ENCODE measurements around the gene TLE4. TPM values are rescaled to one million over a fixed set of nuclear protein-coding genes. Genes with fewer than 3 reads are reported as not detected.

Gene TLE4
- total RNA-seq, 1 donor = 79.0 TPM

GRCh38 chr9:79619930-79620329 lies 48.2 kb downstream of the TLE4 start:
- no peak for TF ChIP-seq CTCF (IDR thresholded peaks at IDR 0.05; ENCODE audit: insufficient read depth, low read depth, low read length)
- no peak for DNase-seq (ENCODE audit: low read depth)
- no peak overlapping the region for H3K4me3 ChIP-seq (ENCODE audit: low read depth, low read length)

- no peak for TF ChIP-seq CTCF (IDR thresholded peaks at IDR 0.05; ENCODE audit: insufficient read depth, low read depth, low read length)
- no peak for DNase-seq (ENCODE audit: low read depth)
- H3K4me3 ChIP-seq (ENCODE audit: low read depth, low read length) = no peak overlapping the region
These were observed 50.3 kb downstream of the TLE4 start for GRCh38 chr9:79621916-79622575.

GRCh38 chr9:79623799-79624721 lies 52.3 kb downstream of the TLE4 start:
- TF ChIP-seq CTCF (IDR thresholded peaks at IDR 0.05; ENCODE audit: insufficient read depth, low read depth, low read length) = no peak
- H3K4me3 ChIP-seq (ENCODE audit: low read depth, low read length) = no peak overlapping the region
- DNase-seq (ENCODE audit: low read depth) = peak; percentile 17

GRCh38 chr9:79629721-79630120 lies 58.0 kb downstream of the TLE4 start:
- TF ChIP-seq CTCF (IDR thresholded peaks at IDR 0.05; ENCODE audit: insufficient read depth, low read depth, low read length) = no peak
- no peak for DNase-seq (ENCODE audit: low read depth)
- H3K4me3 ChIP-seq (ENCODE audit: low read depth, low read length) = no peak overlapping the region

- no peak for DNase-seq (ENCODE audit: low read depth)
- TF ChIP-seq CTCF (IDR thresholded peaks at IDR 0.05; ENCODE audit: insufficient read depth, low read depth, low read length) = no peak
- no peak overlapping the region for H3K4me3 ChIP-seq (ENCODE audit: low read depth, low read length)
These were observed 59.0 kb downstream of the TLE4 start for GRCh38 chr9:79630521-79631403.

GRCh38 chr9:79632060-79632459 lies 60.3 kb downstream of the TLE4 start:
- no peak for DNase-seq (ENCODE audit: low read depth)
- no peak overlapping the region for H3K4me3 ChIP-seq (ENCODE audit: low read depth, low read length)
- no peak for TF ChIP-seq CTCF (IDR thresholded peaks at IDR 0.05; ENCODE audit: insufficient read depth, low read depth, low read length)

Measured in fibroblast of villous mesenchyme (primary cell).